H9 (cell line): Measurements from ENCODE around the gene ANXA2. TPM values are rescaled to one million over a fixed set of nuclear protein-coding genes. Genes with fewer than 3 reads are reported as not detected.

Experiments
- DNase-seq: peaks from one replicate; pipeline ENCODE4 v3.0.0-alpha.2; 2017
- H2AFZ ChIP-seq: one replicate; pipeline ENCODE4 v1.6.1; 2013; ENCODE audit warnings: mild to moderate bottlenecking, low read length, control low read depth, moderate library complexity
- H2AK5ac ChIP-seq: 2 replicates; pipeline ENCODE4 v1.6.1; 2013; ENCODE audit warnings: low read length, control low read depth, mixed read lengths; ENCODE audit not compliant: insufficient read length
- H2BK120ac ChIP-seq: one replicate; pipeline ENCODE4 v1.6.1; 2013; ENCODE audit warnings: low read depth, mild to moderate bottlenecking, low read length, control low read depth, inconsistent platforms; ENCODE audit not compliant: poor library complexity, severe bottlenecking
- H2BK12ac ChIP-seq: 2 replicates; pipeline ENCODE4 v1.6.1; 2013; ENCODE audit warnings: low read length, control low read depth, mixed read lengths, low read depth; ENCODE audit not compliant: insufficient read length
- H2BK15ac ChIP-seq: 2 replicates; pipeline ENCODE4 v1.6.1; 2013; ENCODE audit warnings: low read depth, low read length, control low read depth
- H2BK20ac ChIP-seq: one replicate; pipeline ENCODE4 v1.6.1; 2013; ENCODE audit warnings: low read depth, mild to moderate bottlenecking, low read length, control low read depth, inconsistent platforms; ENCODE audit not compliant: poor library complexity, severe bottlenecking
- H2BK5ac ChIP-seq: 2 replicates; pipeline ENCODE4 v1.6.1; 2013; ENCODE audit warnings: low read length, control low read depth, mixed read lengths; ENCODE audit not compliant: insufficient read length
- H3K14ac ChIP-seq: 2 replicates; pipeline ENCODE4 v1.6.1; 2013; ENCODE audit warnings: low read length, control low read depth; ENCODE audit not compliant: insufficient read depth
- H3K18ac ChIP-seq: 2 replicates; pipeline ENCODE4 v1.6.1; 2013; ENCODE audit warnings: low read depth, mild to moderate bottlenecking, mixed read lengths, low read length, control low read depth; ENCODE audit not compliant: insufficient read length
- H3K23ac ChIP-seq: 2 replicates; pipeline ENCODE4 v1.6.1; 2013; ENCODE audit warnings: low read length, control low read depth, mixed read lengths, low read depth; ENCODE audit not compliant: insufficient read length
- H3K23me2 ChIP-seq: 2 replicates; pipeline ENCODE4 v1.6.1; 2013; ENCODE audit warnings: low read depth, mild to moderate bottlenecking, mixed read lengths, low read length, control low read depth; ENCODE audit not compliant: insufficient read length, poor library complexity, severe bottlenecking
- H3K27ac ChIP-seq: 2 replicates; pipeline ENCODE4 v1.5.1; 2013; ENCODE audit warnings: low read length, control low read depth, mixed read lengths, low read depth; ENCODE audit not compliant: insufficient read length
- H3K27me3 ChIP-seq: 2 replicates; pipeline ENCODE4 v1.6.1; 2013; ENCODE audit warnings: low read length, control low read depth, inconsistent platforms; ENCODE audit not compliant: insufficient read depth
- H3K4ac ChIP-seq: 2 replicates; pipeline ENCODE4 v1.6.1; 2013; ENCODE audit warnings: low read depth, mild to moderate bottlenecking, control low read depth, inconsistent platforms, low read length, moderate library complexity
- H3K4me1 ChIP-seq: 2 replicates; pipeline ENCODE4 v1.6.1; 2013; ENCODE audit warnings: low read length, control low read depth, inconsistent platforms; ENCODE audit not compliant: insufficient read depth
- H3K4me2 ChIP-seq: 2 replicates; pipeline ENCODE4 v1.6.1; 2013; ENCODE audit warnings: low read length, control low read depth, mixed read lengths; ENCODE audit not compliant: insufficient read length, insufficient read depth
- H3K56ac ChIP-seq: 2 replicates; pipeline ENCODE4 v1.6.1; 2013; ENCODE audit warnings: low read depth, mild to moderate bottlenecking, mixed read lengths, low read length, control low read depth; ENCODE audit not compliant: insufficient read length
- H3K79me1 ChIP-seq: 2 replicates; pipeline ENCODE4 v1.6.1; 2013; ENCODE audit warnings: low read depth, mild to moderate bottlenecking, moderate library complexity, low read length, control low read depth, inconsistent platforms; ENCODE audit not compliant: insufficient read depth, poor library complexity, severe bottlenecking
- H3K79me2 ChIP-seq: 2 replicates; pipeline ENCODE4 v1.6.1; 2013; ENCODE audit warnings: low read length, control low read depth, inconsistent platforms; ENCODE audit not compliant: insufficient read depth
- H3K9ac ChIP-seq: 2 replicates; pipeline ENCODE4 v1.6.1; 2013; ENCODE audit warnings: low read length, control low read depth, mixed read lengths; ENCODE audit not compliant: insufficient read length; ENCODE audit errors: extremely low read depth
- H3K9me3 ChIP-seq: one replicate; pipeline ENCODE4 v1.6.1; 2013; ENCODE audit warnings: low read depth, low read length, inconsistent platforms; ENCODE audit not compliant: control insufficient read depth
- H3T11ph ChIP-seq: one replicate; pipeline ENCODE4 v1.6.1; 2013; ENCODE audit warnings: mild to moderate bottlenecking, low read length, control low read depth, inconsistent platforms
- H4K20me1 ChIP-seq: one replicate; pipeline ENCODE4 v1.6.1; 2013; ENCODE audit not compliant: control insufficient read depth, insufficient read length, insufficient read depth
- H4K5ac ChIP-seq: 2 replicates; pipeline ENCODE4 v1.6.1; 2013; ENCODE audit warnings: low read depth, mild to moderate bottlenecking, mixed read lengths, low read length, control low read depth; ENCODE audit not compliant: insufficient read length
- H4K8ac ChIP-seq: replicated peaks from 2 replicates; pipeline ENCODE4 v1.6.1; 2013; ENCODE audit warnings: low read length, control low read depth, mixed read lengths, low read depth; ENCODE audit not compliant: insufficient read length
- H4K91ac ChIP-seq: 2 replicates; pipeline ENCODE4 v1.6.1; 2013; ENCODE audit warnings: low read depth, mild to moderate bottlenecking, moderate library complexity, mixed read lengths, low read length, control low read depth; ENCODE audit not compliant: insufficient read length
- H3K27ac Mint-ChIP-seq, 3 experiments: 2 replicates in 2 of 3; 3 replicates in 1 of 3; pipeline ENCODE4 v1.8.0; 2020 to 2021; ENCODE audit warnings: mixed read lengths in 3 of 3, mild to moderate bottlenecking in 1 of 3, moderate library complexity in 1 of 3
- H3K27me3 Mint-ChIP-seq: 2 replicates; pipeline ENCODE4 v1.8.0; 2021; ENCODE audit warnings: low read depth, mild to moderate bottlenecking, moderate library complexity, mixed read lengths
- H3K36me3 Mint-ChIP-seq, 3 experiments: 2 replicates in 2 of 3; 3 replicates in 1 of 3; pipeline ENCODE4 v1.8.0; 2020 to 2021; ENCODE audit warnings: low read depth in 3 of 3, mixed read lengths in 3 of 3; ENCODE audit not compliant: insufficient read depth in 1 of 3
- H3K4me1 Mint-ChIP-seq, 2 experiments: 2 replicates each; pipeline ENCODE4 v1.8.0; 2020; ENCODE audit warnings: mixed read lengths in 2 of 2
- H3K4me3 Mint-ChIP-seq, 2 experiments: 2 replicates in 1 of 2; 3 replicates in 1 of 2; pipeline ENCODE4 v1.8.0; 2020 to 2021; ENCODE audit warnings: mild to moderate bottlenecking in 2 of 2, mixed read lengths in 2 of 2, moderate library complexity in 1 of 2
- H3K9me3 Mint-ChIP-seq, 2 experiments: 2 replicates in 1 of 2; 3 replicates in 1 of 2; pipeline ENCODE4 v1.8.0; 2020; ENCODE audit warnings: mild to moderate bottlenecking in 2 of 2, mixed read lengths in 2 of 2, moderate library complexity in 1 of 2
- WGBS: extraction: QIAGEN DNeasy Blood & Tissue Kit; methylation state at CpG from one replicate; pipeline ENCODE4 v1.1.7; 2013; ENCODE audit warnings: missing lambda C conversion rate, low lambda C conversion rate, mixed read lengths; ENCODE audit not compliant: insufficient read length; ENCODE audit errors: extremely low coverage; 5-methylcytosine and 5-hydroxymethylcytosine counted together
- total RNA-seq: library from RNA; stranded (reverse); gene quantifications from 2 replicates; pipeline ENCODE4 v1.2.1, GENCODE V29; 2021
- TF ChIP-seq, protein P1 (sequence below): fragments of 200-600 bp; sonication (generic); conservative IDR thresholded peaks from 3 replicates; pipeline ENCODE4 v1.8.0; 2021; ENCODE audit warnings: antibody characterized with exemption, mild to moderate bottlenecking

The ANXA2 gene
- total RNA-seq, 1 experiment from 2014 or later: 126 TPM

DNA sequence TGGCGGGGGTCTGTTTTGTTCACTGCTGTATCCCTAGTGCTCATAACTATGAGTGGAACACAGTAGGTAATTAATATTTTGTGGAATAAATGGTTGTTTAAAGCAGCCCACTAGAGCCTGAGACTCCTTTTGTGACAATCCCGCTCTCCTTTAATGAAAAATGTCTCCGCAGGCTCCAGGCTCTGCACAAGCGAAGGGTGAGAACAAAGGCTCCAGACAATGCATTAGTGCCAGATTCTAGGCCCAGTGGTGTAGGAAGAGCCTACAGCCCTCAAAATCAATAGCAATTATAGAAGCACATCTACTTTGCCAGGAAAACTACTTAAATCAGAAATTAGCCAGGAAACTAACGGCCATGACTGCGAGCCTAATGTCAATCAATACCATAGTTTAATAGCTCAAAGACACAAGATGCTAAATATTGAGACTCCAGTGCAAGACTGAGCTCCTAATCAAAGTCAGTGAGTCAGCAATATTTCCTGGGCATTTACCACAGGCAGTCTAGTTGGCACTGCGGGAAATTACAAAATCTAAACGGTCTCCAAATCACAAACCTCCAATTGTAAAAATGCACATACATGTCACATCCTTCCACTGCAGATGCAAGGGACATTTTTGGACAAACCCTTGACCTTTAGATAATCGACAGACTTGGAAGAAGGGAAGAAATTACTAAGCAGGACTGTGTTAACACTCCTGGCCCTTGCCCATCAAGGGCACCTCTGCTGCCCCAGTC is 2.3 kb downstream of the ANXA2 start:
- no peak overlapping the region for H4K8ac ChIP-seq
- Mint-ChIP-seq H3K36me3 (peaks cover 0 to 6% (median 3%) of the 10 kb centered on the region in 3 experiments; a peak in 2 of 7 replicates), H3K27me3 (peaks cover 40% of the 10 kb centered on the region), H3K27ac (no peak overlapping the region), H3K9me3 (no peaks in the 10 kb centered on the region; a peak in 1 of 5 replicates), H3K4me1 (peaks cover 63% of the 10 kb centered on the region in 2 experiments), H3K4me3 (no peak overlapping the region)
- peaks cover 6% of the 10 kb centered on the region; the same call in 1 of the 2 replicates for H3K79me2 ChIP-seq
- H4K20me1 ChIP-seq: no peaks in the 10 kb centered on the region
- H2BK15ac ChIP-seq: no peak overlapping the region
- TF ChIP-seq, protein P1, sequence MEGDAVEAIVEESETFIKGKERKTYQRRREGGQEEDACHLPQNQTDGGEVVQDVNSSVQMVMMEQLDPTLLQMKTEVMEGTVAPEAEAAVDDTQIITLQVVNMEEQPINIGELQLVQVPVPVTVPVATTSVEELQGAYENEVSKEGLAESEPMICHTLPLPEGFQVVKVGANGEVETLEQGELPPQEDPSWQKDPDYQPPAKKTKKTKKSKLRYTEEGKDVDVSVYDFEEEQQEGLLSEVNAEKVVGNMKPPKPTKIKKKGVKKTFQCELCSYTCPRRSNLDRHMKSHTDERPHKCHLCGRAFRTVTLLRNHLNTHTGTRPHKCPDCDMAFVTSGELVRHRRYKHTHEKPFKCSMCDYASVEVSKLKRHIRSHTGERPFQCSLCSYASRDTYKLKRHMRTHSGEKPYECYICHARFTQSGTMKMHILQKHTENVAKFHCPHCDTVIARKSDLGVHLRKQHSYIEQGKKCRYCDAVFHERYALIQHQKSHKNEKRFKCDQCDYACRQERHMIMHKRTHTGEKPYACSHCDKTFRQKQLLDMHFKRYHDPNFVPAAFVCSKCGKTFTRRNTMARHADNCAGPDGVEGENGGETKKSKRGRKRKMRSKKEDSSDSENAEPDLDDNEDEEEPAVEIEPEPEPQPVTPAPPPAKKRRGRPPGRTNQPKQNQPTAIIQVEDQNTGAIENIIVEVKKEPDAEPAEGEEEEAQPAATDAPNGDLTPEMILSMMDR: no peak
- WGBS: no CpG with 5 or more reads among the region's 9 CpGs
- H3K14ac ChIP-seq: no peak overlapping the region
- no peak overlapping the region for H2BK5ac ChIP-seq
- H3K4me2 ChIP-seq: peak overlapping the region; percentile 87
- H3K9me3 ChIP-seq: no peaks in the 10 kb centered on the region
- H2BK12ac ChIP-seq: no peak overlapping the region
- H3K56ac ChIP-seq: no peak overlapping the region
- no peak overlapping the region for H2BK120ac ChIP-seq
- no peaks in the 10 kb centered on the region for H3K79me1 ChIP-seq
- H3K23ac ChIP-seq: no peak overlapping the region
- DNase-seq: no peak
- H3K27ac ChIP-seq: no peak overlapping the region
- no peak overlapping the region for H3K18ac ChIP-seq
- peaks cover 1% of the 10 kb centered on the region; the same call in 1 of the 2 replicates for H3K27me3 ChIP-seq
- no peak overlapping the region for H3K4ac ChIP-seq
- peaks cover 23% of the 10 kb centered on the region for H3K23me2 ChIP-seq
- H2AFZ ChIP-seq: no peak overlapping the region
- H4K91ac ChIP-seq: no peak overlapping the region
- H2BK20ac ChIP-seq: no peak overlapping the region
- peaks cover 19% of the 10 kb centered on the region; the same call in 1 of the 2 replicates for H3K4me1 ChIP-seq
- H3K9ac ChIP-seq: no peak overlapping the region
- H3T11ph ChIP-seq: no peak overlapping the region
- no peak overlapping the region for H2AK5ac ChIP-seq
- H4K5ac ChIP-seq: no peak overlapping the region
